Effector CD4-positive, alpha-beta T cell (primary cell): Measurements from ENCODE around the gene GPR27.

Source experiments
- DNase-seq: peaks from one replicate; pipeline ENCODE4 v3.0.0-alpha.2; 2020

Gene GPR27

DNA sequence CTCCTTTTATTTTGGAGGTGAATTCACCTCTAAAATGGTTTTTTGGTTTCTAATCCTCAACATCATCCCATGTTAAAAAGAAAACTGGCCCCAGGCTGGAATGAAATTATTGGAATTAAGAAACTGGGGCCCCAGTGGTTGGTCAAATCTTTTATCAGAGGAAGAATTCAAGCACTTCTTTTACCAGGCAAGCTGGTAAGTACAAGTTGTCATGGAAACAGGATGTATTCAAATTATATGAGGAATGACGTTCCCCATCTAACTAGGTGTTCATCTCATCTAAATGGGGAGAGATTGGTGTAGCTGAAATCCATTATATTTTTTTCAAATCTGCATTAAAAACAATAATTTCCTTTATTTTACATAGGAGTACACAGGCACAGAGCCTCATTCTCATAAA lies 18.8 kb upstream of the GPR27 start:
- no peak for DNase-seq

DNA sequence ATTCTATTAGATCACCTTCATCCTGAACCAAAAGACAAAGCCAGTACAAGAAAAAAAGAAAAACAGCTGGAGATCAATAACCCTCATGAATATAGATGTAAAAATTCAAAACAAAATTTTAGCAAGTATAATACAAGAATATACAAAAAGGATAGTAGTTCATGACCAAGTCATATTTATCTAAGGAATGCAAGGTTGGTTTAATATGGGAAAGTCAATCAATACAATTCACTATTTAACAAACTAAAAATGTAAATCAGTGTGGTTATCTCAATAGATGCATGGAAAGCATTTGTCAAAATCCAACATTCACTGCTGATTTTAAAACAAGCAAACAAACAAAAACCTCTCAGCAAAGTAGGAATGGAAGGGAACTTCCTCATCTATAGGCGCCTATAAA lies 11.0 kb upstream of the GPR27 start:
- DNase-seq = no peak

DNA sequence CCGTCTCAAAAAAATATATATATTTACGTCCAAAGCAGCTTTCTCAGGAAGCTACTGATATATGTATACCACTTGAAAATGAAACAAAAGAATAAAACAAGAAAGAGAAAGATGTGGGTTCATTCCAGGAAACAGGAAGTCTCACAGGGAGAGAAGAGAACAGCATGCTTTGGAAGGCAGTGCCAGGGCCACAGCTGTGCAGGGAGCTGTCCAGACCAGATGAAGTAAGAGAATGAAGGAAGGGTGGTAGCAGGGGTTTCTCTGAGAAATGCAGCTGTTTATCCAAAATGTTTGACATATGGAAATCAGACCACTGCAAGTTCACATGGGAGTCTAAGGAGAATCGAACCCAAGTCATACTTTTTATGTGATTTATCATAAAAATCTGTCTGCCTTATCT lies 8.9 kb upstream of the GPR27 start:
- DNase-seq = no peak

DNA sequence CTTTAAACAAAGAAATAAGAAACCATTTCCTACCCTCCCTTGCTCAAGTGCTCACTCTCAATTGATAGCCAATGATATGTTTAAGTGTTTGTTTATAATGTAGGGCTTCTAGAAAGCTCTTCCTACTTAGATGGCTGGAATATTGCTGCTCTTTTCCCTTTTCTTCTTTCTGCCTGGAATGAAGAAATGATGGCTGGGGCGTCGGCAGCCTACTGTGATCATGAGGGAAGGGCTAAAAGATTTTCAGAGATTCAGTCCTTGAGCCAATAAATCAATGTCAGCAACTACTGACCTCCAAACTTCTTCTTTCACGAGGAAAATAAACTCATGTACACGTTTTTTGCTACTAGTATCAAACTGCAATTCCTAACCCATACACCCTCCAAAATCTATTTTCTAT lies 2.1 kb upstream of the GPR27 start:
- no peak for DNase-seq

DNA sequence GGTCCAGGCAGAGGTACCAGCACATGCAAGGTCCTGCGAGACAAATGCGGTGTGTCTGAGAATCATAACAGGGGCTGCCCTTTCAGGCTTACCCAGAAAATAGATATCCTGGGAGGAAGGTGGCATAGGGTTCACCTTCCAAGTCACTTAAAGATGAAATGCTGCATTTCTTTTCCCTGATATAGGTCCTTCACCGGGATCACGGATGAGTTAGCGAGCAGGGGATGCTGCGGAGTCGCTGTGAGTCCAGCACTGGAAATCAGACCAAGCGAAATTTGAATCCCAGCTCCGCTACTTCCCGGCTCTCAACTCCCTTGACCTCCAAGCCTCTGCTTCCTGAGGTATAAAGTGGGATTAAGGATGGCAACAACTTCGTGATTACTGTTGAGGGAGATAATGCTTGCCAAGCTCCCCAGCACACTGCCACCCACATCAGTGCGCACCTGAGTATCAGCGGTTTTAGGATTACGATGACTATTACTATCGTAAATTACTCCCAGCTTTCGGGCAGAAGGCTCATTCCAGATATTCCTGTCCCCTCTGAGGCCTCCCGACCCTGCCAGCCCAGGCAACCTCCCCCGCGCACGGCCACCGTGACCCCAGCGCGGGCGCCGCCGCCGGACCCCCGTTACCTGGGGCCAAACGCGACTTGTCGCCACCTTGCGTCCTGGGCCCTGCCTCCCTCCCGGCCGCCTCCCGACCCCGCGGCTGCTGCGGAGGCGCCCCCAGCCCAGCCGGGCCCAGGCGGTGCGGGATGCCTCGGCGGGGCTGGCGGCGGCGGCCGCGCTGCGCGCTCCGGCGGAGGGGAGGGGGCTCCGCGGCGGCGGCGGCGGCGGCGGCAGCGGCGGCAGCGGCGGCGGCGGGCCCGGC lies 589 bp upstream of the GPR27 start:
- DNase-seq = no peak

DNA sequence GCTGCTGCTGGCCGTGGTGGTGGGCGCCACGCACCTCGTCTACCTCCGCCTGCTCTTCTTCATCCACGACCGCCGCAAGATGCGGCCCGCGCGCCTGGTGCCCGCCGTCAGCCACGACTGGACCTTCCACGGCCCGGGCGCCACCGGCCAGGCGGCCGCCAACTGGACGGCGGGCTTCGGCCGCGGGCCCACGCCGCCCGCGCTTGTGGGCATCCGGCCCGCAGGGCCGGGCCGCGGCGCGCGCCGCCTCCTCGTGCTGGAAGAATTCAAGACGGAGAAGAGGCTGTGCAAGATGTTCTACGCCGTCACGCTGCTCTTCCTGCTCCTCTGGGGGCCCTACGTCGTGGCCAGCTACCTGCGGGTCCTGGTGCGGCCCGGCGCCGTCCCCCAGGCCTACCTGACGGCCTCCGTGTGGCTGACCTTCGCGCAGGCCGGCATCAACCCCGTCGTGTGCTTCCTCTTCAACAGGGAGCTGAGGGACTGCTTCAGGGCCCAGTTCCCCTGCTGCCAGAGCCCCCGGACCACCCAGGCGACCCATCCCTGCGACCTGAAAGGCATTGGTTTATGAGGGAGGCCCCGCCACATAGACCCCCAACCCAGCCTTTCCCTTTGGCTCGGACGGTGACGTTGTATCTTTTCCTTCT lies 1.1 kb downstream of the GPR27 start:
- DNase-seq = no peak

DNA sequence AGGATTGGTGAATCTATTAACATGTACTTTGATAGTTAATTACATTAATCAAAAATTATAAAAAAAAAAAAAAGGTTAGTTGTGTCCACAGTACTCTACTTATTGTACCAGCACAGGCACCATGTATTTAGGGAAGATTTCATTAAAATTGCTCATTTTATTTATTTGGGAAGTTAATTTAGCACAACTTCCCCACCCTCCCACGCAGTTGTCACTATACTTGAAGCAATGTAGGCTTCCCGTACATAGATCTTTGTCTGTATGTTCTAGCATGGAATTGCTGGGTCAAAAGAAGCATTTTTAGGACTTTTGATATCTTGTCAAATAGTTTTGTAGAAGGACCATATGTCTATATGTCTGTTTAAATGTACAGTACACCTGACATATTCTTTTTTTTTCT lies 4.4 kb downstream of the GPR27 start:
- no peak for DNase-seq

DNA sequence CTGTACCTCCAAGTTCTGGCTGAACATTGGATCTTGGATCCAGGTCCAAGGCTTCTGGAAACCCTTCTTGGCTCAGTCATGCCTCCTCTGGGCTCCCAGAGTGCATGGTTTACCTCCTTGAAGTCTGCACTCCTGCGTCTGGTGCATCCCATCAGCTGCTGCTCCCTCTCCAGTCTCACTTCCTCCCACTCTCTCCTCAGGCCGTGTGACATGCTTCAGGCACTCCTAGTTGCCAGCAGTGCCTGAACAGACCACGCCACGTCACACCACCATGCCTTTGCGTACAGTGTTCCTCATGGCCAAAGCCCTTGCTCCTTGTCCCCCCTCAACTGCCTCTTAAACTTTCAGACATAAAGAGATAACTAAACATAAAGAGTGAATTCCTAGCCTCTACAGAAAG lies 5.7 kb downstream of the GPR27 start:
- no peak for DNase-seq

DNA sequence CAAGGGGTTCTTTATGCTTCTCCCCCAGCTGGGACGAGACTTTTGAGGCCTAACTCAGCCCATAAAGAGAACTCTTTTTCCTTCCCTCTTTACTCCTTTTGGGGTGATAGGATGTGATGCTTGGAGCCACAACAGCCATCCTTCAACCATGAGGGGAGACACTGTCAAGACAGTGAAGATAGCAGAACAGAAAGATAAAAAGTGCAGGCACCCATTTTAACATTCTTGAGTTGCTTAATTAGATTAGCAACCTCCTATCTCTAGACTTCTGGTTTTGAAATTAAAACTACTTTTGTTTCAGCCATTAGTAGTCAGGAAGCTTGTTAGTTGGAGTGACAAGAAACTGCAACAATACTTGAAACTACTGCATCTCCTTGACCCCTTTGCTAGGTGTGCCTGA lies 6.5 kb downstream of the GPR27 start:
- no peak for DNase-seq

DNA sequence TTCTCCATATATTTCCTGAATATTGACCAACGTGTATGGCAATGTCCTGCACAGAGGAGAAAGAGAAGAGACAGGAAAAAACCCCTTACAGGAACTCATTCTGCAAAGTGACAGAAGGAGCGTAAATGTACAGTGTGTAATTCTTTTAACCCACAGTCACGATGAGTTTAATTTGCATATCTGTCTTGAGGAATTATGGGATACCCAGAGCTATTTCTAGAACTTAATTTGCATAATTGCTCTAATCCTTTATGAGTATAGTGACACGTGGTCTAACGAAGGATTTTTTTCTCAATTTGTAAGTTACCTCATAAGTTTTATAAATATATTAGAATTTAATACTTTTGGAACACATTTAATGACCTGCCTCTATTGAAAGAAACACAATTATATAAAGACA lies 9.8 kb downstream of the GPR27 start:
- no peak for DNase-seq

DNA sequence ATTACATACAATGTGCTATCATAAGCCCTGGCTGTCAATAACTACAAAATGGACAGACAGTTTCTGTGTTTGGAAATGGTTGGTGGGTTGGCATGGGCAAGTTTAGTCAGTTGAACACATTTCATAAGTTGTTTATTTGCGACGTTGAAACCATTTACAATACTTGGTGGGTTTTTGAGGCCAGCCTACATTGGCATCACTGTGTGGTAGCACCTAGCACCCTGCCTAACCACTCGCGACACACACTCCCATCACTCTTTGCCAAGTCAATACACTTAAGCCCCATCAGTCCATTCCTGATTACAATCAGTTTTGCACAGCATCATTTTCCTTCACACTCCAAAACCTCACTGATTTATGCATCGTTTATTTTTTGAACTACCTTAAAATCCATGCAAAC lies 17.5 kb downstream of the GPR27 start:
- no peak for DNase-seq

DNA sequence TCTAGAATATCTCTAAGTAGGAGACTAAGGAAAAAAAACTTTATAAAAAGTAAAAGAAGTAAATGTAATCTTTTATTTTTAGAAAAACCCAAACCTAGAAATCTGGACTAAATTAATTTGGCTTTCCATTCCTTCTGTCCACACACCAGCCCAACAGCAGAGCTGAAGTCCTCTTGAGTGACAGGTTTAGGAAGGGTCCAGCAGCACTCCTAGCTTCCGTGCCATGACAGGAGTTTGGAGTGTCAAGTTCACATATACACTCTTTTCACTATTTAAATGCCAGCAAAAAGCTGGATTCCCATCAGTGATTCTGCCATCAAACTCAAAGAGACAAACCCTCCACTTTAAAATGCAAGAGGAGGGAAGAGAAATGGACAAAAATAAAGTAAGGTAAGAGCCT lies 18.2 kb downstream of the GPR27 start:
- DNase-seq = no peak

DNA sequence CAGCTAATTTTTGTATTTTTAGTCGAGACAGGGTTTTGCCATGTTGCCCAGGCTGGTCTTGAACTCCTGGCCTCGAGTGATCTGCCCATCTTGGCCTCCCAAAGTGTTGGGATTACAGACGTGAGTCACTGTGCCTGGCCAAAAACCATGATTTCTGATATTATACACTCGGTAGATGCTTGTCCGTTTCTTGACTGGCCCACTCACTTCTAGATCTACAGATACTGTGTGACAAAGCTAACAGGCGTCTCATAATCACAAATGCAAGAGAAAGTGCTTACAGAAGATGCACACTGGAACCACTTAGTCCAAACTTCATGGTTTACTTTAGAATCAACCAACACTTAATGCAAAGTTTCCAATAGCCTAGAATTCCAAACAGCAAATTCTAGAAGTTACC lies 22.9 kb downstream of the GPR27 start:
- DNase-seq = no peak

DNA sequence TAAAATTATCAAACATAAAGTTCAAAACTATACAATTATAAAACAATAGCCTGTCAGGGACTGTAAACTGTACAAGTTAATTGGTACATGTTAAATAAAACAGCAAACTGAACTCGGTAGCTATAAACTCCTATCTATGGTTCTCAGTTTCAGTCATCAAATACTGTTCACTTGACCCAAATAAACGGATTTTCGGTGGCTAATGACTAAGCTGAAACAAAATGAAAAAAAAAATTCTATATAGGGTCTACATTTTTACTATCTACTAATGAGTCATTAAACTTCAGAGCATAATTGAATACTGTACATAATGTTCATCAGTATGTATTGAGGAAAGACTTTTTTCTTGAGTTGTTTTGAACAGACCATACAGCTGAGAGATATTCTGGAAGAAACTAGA lies 24.7 kb downstream of the GPR27 start:
- no peak for DNase-seq

DNA sequence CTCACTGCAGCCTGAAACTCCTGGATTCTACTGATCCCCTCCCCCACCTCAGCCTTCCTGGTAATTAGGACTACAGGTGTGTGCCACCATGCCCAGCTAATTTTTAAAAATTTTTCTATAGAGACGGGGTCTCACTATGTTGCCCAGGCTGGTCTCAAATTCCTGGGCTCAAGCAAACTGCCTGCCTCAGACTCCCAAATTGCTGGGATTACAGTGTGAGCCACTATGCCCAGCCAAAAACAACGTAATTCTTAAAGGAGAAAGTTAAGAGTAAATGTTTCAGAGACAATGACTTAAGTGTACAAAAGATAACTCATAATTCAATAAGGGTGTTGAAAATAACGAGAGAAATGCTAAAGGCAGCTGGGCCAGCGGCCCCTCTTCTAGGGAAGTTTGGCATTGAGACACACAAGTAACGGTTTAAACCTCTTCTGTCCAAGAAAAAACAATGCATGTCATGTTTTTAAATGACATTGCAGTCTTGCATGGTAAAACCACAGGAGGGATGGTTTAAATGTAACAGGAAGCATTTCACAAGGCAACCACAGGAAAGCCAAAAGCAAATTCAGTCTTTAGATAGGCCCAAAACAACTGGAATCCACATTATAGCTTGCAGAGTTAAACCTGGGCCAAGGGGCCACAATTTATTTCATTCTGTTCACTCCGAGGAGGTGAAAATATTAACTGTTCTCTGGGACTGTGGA lies 26.2 kb downstream of the GPR27 start:
- no peak for DNase-seq

DNA sequence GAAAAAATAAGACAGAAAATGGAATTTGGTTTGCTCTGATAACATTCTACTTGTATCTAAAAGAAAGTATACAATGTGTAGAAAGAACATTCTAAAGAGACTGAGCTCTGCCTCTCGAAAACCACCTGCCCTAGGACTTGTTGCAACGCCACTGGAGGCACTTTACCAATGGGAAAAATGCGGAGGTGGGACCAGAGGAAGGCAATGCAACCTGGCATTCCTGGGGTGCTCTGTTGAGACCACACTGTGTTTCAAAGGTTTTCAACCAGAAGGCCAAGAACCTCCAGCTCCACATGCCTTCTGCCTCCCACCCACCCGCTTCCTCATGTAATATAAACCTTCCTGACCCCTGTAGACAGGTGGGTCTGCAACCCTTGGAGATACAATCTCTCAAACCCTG lies 26.8 kb downstream of the GPR27 start:
- DNase-seq = no peak

DNA sequence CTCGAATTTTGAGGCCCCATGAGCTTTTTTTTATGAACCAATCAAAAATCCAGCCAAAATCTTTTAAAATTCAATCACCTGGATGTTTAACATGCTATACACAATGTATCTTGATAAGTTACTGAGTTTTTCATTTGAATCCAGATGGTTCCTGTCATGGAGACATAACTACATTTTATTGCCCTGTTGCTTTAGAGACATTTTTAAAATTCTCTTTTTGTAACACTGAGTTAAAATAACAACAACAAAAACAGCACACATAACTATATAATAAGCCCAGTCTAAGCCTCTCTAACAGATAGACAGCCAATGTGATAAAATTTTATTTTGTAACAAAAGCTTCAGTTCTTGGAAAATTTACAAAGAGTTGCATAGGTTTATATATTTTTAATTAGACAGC lies 29.5 kb downstream of the GPR27 start:
- no peak for DNase-seq

DNA sequence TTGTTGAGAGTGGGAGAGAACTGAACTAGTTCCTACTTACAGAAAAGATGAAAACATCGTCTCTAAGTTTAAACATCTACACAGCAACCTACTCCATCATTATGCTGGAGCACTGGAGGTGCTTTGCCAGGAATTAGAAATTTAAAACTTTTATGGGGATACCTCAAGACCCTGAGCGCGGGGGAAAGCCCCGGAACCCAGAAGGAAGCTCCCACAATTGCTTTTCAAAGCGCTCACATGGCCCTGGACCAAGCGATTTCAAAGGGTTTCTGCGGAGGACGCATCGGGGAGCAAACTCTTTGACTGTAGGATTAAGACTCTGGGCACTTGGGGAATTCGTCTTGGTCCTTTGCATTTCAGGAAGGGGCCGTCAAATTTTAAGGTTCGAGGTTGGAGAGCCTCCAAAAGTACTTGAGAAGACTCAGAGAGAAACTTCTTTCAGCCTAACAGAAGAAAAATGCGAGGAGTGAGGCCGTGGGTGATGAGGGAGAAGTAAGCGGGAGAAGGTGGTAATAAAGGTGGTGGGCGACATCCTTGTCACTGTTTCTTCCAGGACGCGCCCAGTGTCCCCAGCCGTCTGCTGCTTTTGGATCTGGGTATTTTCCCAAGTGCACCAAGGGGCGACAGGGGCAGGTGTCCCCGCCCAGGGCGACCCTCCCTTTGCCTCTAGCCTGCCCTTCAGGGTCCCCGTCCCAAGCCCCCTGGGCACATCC lies 30.7 kb downstream of the GPR27 start:
- no peak for DNase-seq

DNA sequence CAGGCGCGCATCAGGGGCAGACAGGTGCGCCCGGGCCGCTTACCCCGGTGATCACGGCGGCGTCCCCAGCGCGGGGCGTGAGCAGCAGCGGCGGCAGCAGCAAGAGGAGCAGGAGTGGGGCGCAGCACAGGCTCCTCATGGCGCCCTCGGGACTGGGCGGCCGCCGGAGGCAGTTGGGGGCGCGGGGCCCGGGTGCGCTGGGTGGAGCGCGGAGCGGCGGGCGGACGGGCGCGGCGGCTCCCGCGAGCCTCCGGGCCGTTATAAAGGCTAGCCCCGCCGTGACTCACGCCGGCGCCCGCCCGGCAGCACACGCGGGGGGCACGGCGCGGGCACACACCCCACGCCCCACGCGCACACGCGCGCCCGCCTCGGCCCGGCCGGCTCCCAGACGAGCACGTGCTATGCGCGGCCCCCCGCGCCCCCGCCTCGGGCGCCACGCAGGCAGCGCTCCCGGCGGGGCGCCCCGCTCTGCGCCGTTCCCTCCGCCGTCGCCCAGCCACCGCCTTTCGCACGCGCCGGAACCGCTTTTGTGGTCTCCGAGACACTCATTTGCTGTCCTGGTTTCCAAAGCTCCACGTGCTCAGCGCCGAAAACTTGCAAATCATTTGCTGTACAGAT lies 31.4 kb downstream of the GPR27 start, which contains the start of gene PROK2:
TSS of gene PROK2 (minus strand) at position 235 of the 618 bp plus-strand sequence. CDS start at position 139, 96 bp downstream.
- no peak for DNase-seq

DNA sequence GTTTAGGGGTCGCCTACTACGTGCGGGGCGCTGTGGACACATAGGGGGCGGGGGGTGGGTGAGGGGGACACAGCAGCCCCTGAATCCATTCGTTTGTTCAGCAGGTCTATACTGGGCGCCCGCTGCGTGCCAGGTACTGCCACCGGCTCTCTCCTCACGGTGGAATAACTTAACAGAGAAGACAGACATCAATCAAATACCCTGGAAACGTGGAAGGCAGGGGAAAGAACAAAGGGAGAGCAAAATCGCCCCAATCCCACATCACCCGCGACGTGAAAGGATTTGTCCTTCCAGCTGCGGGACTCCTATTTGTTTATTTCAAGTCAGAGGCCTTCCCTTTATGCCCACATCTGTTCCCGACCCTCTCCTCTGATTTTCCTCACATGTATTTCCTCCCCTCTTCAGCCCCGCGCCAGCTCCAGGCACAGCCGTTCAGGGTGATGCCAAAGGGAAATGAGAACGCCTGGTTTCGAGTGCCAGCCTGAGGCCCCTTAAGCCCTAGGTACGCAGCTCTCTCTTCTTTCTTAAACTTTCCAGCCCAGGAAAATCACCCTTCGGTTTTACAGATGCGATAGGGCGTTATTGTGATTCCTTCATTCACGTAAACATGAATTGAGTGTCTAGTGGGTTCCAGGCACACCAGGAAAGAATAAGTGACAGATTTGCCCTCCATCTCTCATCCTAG lies 32.0 kb downstream of the GPR27 start:
- DNase-seq = no peak

DNA sequence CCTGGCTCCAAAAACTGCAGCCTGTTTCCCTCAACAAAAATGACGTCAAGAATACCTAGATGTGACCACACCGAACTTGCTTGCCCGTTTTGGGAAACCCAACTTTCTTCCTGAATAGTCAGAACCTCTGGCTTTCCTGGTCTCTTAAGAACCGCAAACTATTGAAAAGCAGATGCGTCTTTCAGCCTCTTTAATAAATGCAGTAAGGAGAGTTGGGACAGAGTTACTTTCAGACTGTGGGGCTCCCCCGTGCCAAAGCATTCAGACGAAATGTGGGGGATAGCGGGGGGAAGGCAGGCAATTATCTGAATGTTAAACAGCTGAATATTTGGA lies 32.5 kb downstream of the GPR27 start:
- DNase-seq = no peak

DNA sequence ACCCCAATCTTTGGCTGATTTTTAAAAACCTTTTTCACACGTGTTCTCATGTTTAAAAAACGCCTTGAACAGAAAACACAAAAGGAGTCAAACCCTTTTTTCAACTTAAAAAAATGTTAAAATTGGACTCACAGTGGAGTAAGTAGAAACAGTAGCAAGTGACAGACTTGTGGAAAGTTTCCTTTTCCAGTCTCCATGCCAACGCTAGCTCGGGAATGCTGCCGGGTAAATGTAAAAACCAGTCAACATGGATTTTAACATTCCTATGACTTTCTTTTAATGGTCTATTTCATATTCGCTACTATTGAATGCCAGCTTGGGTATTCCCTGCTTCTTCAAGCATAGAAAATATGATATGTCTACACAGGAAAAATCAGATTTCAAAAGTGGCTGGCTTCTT lies 32.9 kb downstream of the GPR27 start:
- DNase-seq = no peak
